Body of pancreas (tissue), 4 donors: Measurements from ENCODE around the gene SYNE2. TPM values are rescaled to one million over a fixed set of nuclear protein-coding genes. Genes with fewer than 3 reads are reported as not detected.

Experiments used
- ATAC-seq: fragments of 150-250 bp; one replicate; pipeline ENCODE4 v1.9.1; 2016
- DNase-seq, 4 donors: peaks; one replicate each; pipeline ENCODE4 v3.0.0-alpha.2; 2019
- H3K27ac ChIP-seq, 4 donors: fragments of 200-600 bp; sonication (generic); 1 replicate in 3 of 4; 2 replicates in 1 of 4; pipeline versions ENCODE4 v1.5.1 to v1.6.1; 2016 to 2019; ENCODE audit warnings: mild to moderate bottlenecking in 1 of 4, mixed read lengths in 1 of 4, moderate library complexity in 1 of 4
- H3K27me3 ChIP-seq, 2 donors: fragments of 200-600 bp; sonication (generic); one replicate each; pipeline ENCODE4 v1.6.0; 2016; ENCODE audit warnings: mild to moderate bottlenecking in 1 of 2
- H3K36me3 ChIP-seq, 2 donors: fragments of 200-600 bp; sonication (generic); replicated peaks in 1 of 2; 2 replicates each; pipeline ENCODE4 v1.5.1; 2016; ENCODE audit warnings: low read depth in 2 of 2; ENCODE audit not compliant: insufficient read depth in 1 of 2
- H3K4me1 ChIP-seq: fragments of 200-600 bp; sonication (generic); one replicate; pipeline ENCODE4 v1.6.0; 2016
- H3K4me3 ChIP-seq, 2 donors: fragments of 200-600 bp; sonication (generic); 1 replicate in 1 of 2; 2 replicates in 1 of 2; pipeline ENCODE4 v1.5.1; 2016 to 2019
- H3K9me3 ChIP-seq, 3 donors: fragments of 200-600 bp; sonication (generic); 1 replicate in 2 of 3; 2 replicates in 1 of 3; pipeline ENCODE4 v1.5.1; 2016
- POLR2A ChIP-seq, 3 donors: fragments of 450-650 bp; IDR thresholded peaks; one replicate each; pipeline ENCODE4 v1.6.1; 2016; ENCODE audit warnings: antibody characterized with exemption in 3 of 3, mild to moderate bottlenecking in 2 of 3
- WGBS, 2 donors: methylation state at CpG; one replicate each; pipeline ENCODE4 v1.1.5; 2017; 5-methylcytosine and 5-hydroxymethylcytosine counted together
- intact Hi-C: fragments of 100-400 bp; cut with DNase I; formaldehyde crosslinking; loops from one replicate; pipeline ENCODE4 v1.15.1; 2023
- total RNA-seq, 2 donors: library from RNA; depleted of rRNA; stranded (reverse); fragments of >200 nt; gene quantifications; one replicate each; pipeline ENCODE4 v1.1.0, GENCODE V29; 2016
- TF ChIP-seq, protein P1 (sequence below), 7 experiments: fragments of 450-650 bp in 4 of 7; fragments of 200-600 bp in 3 of 7; sonication (generic) in 3 of 7; IDR thresholded peaks; one replicate each; pipeline ENCODE4 v1.5.1; 2016 to 2019; ENCODE audit warnings: antibody characterized with exemption in 7 of 7

The SYNE2 gene
- total RNA-seq, 2 donors from 2014 or later, result 163 to 240 TPM

DNA sequence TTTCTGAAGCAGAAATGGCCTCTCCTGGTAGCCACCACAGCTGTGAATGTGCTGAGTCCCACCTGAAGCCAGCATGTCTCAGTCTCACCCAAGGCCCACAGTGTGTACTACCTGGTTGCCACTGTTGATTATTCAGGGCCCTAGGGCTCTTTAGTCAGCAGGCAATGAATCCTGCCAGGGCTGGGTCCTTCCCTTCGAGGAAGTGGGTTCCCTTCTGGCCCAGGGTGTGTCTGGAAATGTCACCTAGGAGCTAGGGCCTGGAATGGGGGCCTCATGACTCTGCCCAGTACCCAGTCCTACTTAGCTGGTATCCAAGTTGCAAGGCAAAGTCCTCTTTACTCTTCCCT lies 207.4 kb downstream of the SYNE2 start:
- peaks cover 5% of the 10 kb centered on the region for H3K4me1 ChIP-seq
- TF ChIP-seq, protein P1, sequence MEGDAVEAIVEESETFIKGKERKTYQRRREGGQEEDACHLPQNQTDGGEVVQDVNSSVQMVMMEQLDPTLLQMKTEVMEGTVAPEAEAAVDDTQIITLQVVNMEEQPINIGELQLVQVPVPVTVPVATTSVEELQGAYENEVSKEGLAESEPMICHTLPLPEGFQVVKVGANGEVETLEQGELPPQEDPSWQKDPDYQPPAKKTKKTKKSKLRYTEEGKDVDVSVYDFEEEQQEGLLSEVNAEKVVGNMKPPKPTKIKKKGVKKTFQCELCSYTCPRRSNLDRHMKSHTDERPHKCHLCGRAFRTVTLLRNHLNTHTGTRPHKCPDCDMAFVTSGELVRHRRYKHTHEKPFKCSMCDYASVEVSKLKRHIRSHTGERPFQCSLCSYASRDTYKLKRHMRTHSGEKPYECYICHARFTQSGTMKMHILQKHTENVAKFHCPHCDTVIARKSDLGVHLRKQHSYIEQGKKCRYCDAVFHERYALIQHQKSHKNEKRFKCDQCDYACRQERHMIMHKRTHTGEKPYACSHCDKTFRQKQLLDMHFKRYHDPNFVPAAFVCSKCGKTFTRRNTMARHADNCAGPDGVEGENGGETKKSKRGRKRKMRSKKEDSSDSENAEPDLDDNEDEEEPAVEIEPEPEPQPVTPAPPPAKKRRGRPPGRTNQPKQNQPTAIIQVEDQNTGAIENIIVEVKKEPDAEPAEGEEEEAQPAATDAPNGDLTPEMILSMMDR (IDR thresholded peaks at IDR 0.05), result no peak
- TF ChIP-seq POLR2A (IDR thresholded peaks at IDR 0.05), result no peak
- no peaks in the 10 kb centered on the region for H3K9me3 ChIP-seq
- intact Hi-C loops, result no loop called here
- H3K27me3 ChIP-seq, result no peaks in the 10 kb centered on the region
- peaks cover 0 to 3% of the 10 kb centered on the region in 2 donors for H3K36me3 ChIP-seq
- 100% methylated on average over 1 of the region's 1 CpG for WGBS, 2 donors
- H3K27ac ChIP-seq, result no peak overlapping the region
- H3K4me3 ChIP-seq, result no peak overlapping the region
- DNase-seq (no peak), ATAC-seq (no peak)

DNA sequence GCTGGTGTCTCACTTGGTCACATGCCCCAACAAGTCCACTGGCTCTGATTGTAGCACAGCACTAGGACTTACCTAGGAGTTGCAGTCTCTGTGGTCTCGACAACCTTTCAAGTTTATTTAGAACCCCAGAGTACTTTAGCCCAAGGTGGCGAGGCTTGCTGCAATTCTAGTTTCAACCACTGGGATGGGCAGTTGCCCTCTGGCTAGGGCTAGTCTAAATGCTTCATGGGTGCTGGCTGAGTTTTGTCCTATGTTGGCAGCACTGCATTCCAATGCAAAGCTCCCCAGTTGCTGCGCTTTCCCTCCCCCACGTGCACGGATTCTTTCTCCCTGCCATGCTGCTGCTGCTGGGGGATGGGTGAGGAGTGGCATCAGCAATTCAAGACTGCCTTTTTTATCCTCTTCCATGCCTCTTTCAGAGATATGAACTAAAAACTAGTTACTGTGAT lies 207.9 kb downstream of the SYNE2 start:
- Histone ChIP-seq H3K4me1 (peaks cover 5% of the 10 kb centered on the region), H3K27ac (no peak overlapping the region), H3K36me3 (peaks cover 0 to 3% of the 10 kb centered on the region in 2 donors), H3K9me3 (no peaks in the 10 kb centered on the region), H3K4me3 (no peak overlapping the region), H3K27me3 (no peaks in the 10 kb centered on the region)
- intact Hi-C loops, result no loop called here
- TF ChIP-seq, protein P1 (IDR thresholded peaks at IDR 0.05), result peak in 6 of 7 experiments; percentile 26 to 56 (median 43)
- no peak for TF ChIP-seq POLR2A (IDR thresholded peaks at IDR 0.05)
- 72 to 80% methylated on average over 5 of the region's 5 CpGs for WGBS, 2 donors
- ATAC-seq (peak; percentile 68), DNase-seq (peak in 3 of 4 donors; percentile 30 to 35 (median 30))

DNA sequence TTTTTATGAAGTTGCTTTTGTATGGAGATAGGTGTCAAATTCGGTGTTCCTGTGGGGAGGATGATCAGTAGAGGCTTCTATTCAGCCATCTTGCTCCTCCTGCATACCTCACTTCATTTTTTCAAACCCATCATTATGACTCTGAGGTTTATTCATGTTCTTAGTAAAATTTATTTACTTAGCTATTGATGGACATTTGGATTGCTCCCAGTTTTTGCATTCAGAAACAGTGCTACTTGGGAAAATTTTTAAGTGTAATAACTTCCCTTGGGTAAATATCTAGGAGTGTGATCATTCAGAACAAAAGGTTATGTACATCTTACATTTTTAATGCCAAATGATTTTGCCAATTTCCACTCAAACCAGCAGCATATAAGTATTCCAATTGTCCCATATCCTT lies 208.3 kb downstream of the SYNE2 start:
- DNase-seq (no peak), ATAC-seq (no peak)
- H3K4me3 ChIP-seq, result no peak overlapping the region
- WGBS, 2 donors, result 70 to 75% methylated on average over 1 of the region's 1 CpG
- H3K27ac ChIP-seq, result no peak overlapping the region
- intact Hi-C loops, result no loop called here
- TF ChIP-seq, protein P1 (IDR thresholded peaks at IDR 0.05), result no peak
- no peak for TF ChIP-seq POLR2A (IDR thresholded peaks at IDR 0.05)
- no peaks in the 10 kb centered on the region for H3K9me3 ChIP-seq
- peaks cover 0 to 3% of the 10 kb centered on the region in 2 donors for H3K36me3 ChIP-seq
- H3K4me1 ChIP-seq, result peaks cover 5% of the 10 kb centered on the region
- no peaks in the 10 kb centered on the region for H3K27me3 ChIP-seq

DNA sequence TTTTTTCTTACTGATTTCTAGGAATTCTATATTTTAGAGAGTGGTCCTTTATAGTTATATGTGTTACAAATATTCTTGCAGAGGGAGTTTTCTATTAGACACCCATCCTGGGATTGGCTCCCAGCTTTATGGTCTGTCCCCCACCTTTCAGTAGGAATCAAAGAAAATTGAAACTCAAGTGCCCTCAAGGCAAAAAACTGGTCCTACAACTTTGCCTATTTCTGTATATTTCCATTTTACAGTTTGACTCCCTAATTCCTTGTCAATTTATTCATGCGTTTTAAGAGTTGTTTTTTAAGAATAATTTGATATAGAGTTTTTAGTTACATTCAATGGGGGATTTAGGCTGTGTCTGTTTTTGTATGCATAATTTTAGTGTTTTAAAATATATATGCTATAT lies 208.9 kb downstream of the SYNE2 start:
- intact Hi-C loops, result no loop called here
- ATAC-seq (no peak), DNase-seq (no peak)
- Histone ChIP-seq H3K4me3 (no peak overlapping the region), H3K4me1 (peaks cover 5% of the 10 kb centered on the region), H3K9me3 (no peaks in the 10 kb centered on the region), H3K27me3 (no peaks in the 10 kb centered on the region), H3K27ac (no peak overlapping the region), H3K36me3 (peaks cover 0 to 3% of the 10 kb centered on the region in 2 donors)
- 92 to 94% methylated on average over 1 of the region's 1 CpG for WGBS, 2 donors
- TF ChIP-seq, protein P1 (IDR thresholded peaks at IDR 0.05), result no peak
- TF ChIP-seq POLR2A (IDR thresholded peaks at IDR 0.05), result no peak

DNA sequence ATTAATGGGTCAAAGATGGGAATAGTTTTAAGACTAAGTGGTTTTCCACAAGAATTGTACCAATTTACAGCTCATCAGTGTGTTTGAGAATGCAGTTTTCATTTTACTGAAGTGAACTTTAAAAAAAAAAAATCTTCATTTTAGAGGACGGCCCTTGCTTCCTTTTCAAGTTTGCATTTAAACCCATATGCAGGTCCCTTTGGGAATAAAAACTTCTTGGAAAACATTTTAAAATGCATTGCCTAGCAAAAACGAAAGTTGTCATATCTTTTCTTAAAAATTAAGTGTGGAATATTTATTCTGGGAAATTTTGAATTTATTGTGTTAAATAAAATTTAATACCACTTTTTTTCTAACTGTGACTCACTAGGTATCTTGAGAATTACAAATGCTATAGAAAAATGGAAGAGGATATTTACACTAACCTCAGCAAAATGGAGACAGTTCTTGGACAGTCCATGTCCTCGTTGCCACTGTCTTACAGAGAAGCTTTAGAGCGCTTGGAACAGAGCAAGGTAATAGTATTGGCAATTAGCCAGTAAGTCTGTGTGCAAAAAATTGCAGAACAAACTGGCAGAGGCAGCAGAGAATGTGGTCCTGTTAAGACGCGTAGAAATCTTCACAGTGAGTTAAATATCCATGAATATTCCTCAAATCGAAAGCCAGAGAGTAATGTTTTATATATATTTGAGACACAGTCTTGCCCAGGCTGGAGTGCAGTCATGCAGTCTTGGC lies 209.7 kb downstream of the SYNE2 start:
- TF ChIP-seq POLR2A (IDR thresholded peaks at IDR 0.05), result no peak
- TF ChIP-seq, protein P1 (IDR thresholded peaks at IDR 0.05), result no peak
- WGBS, 2 donors, result 77 to 82% methylated on average over 7 of the region's 7 CpGs

More for the DNA sequence above, 209.7 kb downstream of the SYNE2 start:
- H3K4me1 ChIP-seq, result peaks cover 5% of the 10 kb centered on the region
- H3K27me3 ChIP-seq, result no peaks in the 10 kb centered on the region
- DNase-seq (no peak), ATAC-seq (no peak)
- H3K36me3 ChIP-seq, result peaks cover 0 to 3% of the 10 kb centered on the region in 2 donors
- no peak overlapping the region for H3K27ac ChIP-seq
- intact Hi-C loops, result no loop called here
- H3K9me3 ChIP-seq, result no peaks in the 10 kb centered on the region
- no peak overlapping the region for H3K4me3 ChIP-seq
